Erythroblast (primary cell): Measurements from ENCODE around the gene PLCH1.

Experiments
- GATA1 ChIP-seq: IDR thresholded peaks from 2 replicates; pipeline ENCODE4 v1.6.1; 2011; ENCODE audit warnings: low read depth, mild to moderate bottlenecking, control low read depth, low read length, moderate library complexity
- POLR2A ChIP-seq: IDR thresholded peaks from 2 replicates; pipeline ENCODE4 v1.6.1; 2011; ENCODE audit warnings: mild to moderate bottlenecking, low read length

GRCh38 chr3:155741603-155742002 is 3.3 kb downstream of the PLCH1 start:
- TF ChIP-seq POLR2A (no peak), GATA1 (no peak)
